H1 (cell line): ENCODE results near the gene NBPF3. TPM values are rescaled to one million over a fixed set of nuclear protein-coding genes. Genes with fewer than 3 reads are reported as not detected.

ENCODE experiments used
- CBX5 ChIP-seq: fragments of 300-800, 300-1000 bp; sonication (generic); IDR thresholded peaks from 2 replicates; pipeline ENCODE4 v1.7.1; 2016; ENCODE audit warnings: antibody characterized with exemption, low read length, low read depth
- CHD1 ChIP-seq: IDR thresholded peaks from 2 replicates; pipeline ENCODE4 v1.6.1; 2012; ENCODE audit warnings: low read depth, low read length, improper control_type of control experiment
- CHD7 ChIP-seq: fragments of 300-600 bp; sonication (generic); IDR thresholded peaks from 2 replicates; pipeline ENCODE4 v1.7.1; 2012; ENCODE audit warnings: low read length, moderate library complexity, mild to moderate bottlenecking, inconsistent platforms; ENCODE audit not compliant: insufficient replicate concordance
- EGR1 ChIP-seq: IDR thresholded peaks from 2 replicates; pipeline ENCODE4 v1.6.1; 2011; ENCODE audit warnings: low read depth, low read length, borderline replicate concordance
- JUND ChIP-seq: IDR thresholded peaks from 2 replicates; pipeline ENCODE4 v1.6.1; 2011; ENCODE audit warnings: mild to moderate bottlenecking, improper control_type of control experiment, low read length
- KDM4A ChIP-seq: IDR thresholded peaks from one replicate; pipeline ENCODE4 v1.7.1; 2012; ENCODE audit warnings: low read depth, mild to moderate bottlenecking, moderate library complexity, low read length, inconsistent platforms; ENCODE audit not compliant: severe bottlenecking
- MAFK ChIP-seq: IDR thresholded peaks from 2 replicates; pipeline ENCODE4 v1.6.1; 2012; ENCODE audit warnings: low read depth, mild to moderate bottlenecking, improper control_type of control experiment, low read length
- PHF8 ChIP-seq: fragments of 200-600 bp; sonication (generic); conservative IDR thresholded peaks from 2 replicates; pipeline ENCODE4 v1.7.1; 2012; ENCODE audit warnings: low read depth, mild to moderate bottlenecking, inconsistent platforms, low read length, moderate library complexity
- POLR2AphosphoS5 ChIP-seq: IDR thresholded peaks from 2 replicates; pipeline ENCODE4 v1.6.1; 2011; ENCODE audit warnings: low read depth, low read length
- RAD21 ChIP-seq, 2 experiments: IDR thresholded peaks in 1 of 2; conservative IDR thresholded peaks in 1 of 2; 2 replicates each; pipeline ENCODE4 v1.6.1; 2011; ENCODE audit warnings: low read depth in 2 of 2, low read length in 2 of 2, improper control_type of control experiment in 1 of 2, inconsistent platforms in 1 of 2, mild to moderate bottlenecking in 1 of 2, moderate library complexity in 1 of 2
- RNF2 ChIP-seq: fragments of 200-900, 300-1000 bp; sonication (generic); IDR thresholded peaks from 2 replicates; pipeline ENCODE4 v1.7.1; 2016; ENCODE audit warnings: borderline replicate concordance, low read depth, mild to moderate bottlenecking, antibody characterized with exemption, low read length; ENCODE audit not compliant: poor library complexity, severe bottlenecking; ENCODE audit errors: missing control alignments
- SP1 ChIP-seq: IDR thresholded peaks from 2 replicates; pipeline ENCODE4 v1.6.1; 2011; ENCODE audit warnings: low read depth, low read length
- polyA plus RNA-seq, 7 experiments: library from polyadenylated mRNA; depleted of rRNA in 3 of 7; stranded (reverse) in 5 of 7; unstranded in 2 of 7; fragments of >200 nt in 5 of 7; fragments of 200-250 nt in 2 of 7; gene quantifications; 1 replicate in 5 of 7; 2 replicates in 1 of 7; 4 replicates in 1 of 7; pipeline versions ENCODE4 v1.2.1 to v1.2.3, GENCODE V29; 2011 to 2013; ENCODE audit warnings: missing spikeins in 2 of 7, mixed read lengths in 2 of 7
- total RNA-seq: library from RNA; stranded (reverse); fragmentation: NEBNext Ultra II Directional; extraction: Animal tissue kit (Norgen Biotek cat#: 25700); gene quantifications from 2 replicates; pipeline ENCODE4 v1.2.1, GENCODE V29; 2021

Gene NBPF3
- total and polyA plus RNA-seq, 2 of the 8 experiments (the other 6 are each of a cell fraction or from before 2014, with no cell fraction given) = 3.8 to 4.3 TPM

DNA sequence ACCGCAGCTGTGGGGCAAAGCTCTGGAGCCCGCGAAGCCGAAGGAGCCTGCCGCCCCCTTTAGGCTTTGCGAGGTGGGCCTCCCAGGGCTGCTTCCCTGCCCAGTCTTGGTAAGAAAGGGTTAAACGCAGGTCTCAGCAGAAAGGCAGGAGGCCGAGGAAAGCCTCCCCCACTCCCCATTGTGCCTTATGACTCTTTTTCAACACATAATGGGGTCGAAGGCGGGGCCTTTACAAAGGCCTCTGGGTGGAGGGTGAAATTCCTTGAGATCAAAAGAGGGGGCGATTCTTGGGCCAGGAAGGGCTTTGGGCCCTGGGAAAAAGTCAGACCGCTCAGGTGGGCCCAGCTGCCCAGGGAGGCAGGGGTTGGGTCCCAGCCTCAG is 70.2 kb downstream of the NBPF3 start (continued):
- TF ChIP-seq POLR2AphosphoS5 (no peak), SP1 (peak; percentile 68), JUND (no peak), PHF8 (no peak), MAFK (no peak), CHD7 (peak; percentile 45), KDM4A (no peak), RNF2 (no peak), EGR1 (no peak), RAD21 (IDR thresholded peaks at IDR 0.05 in 1 of 2, conservative IDR thresholded peaks at IDR 0.05 in 1 of 2; ENCODE audit: low read depth in 2 of 2, low read length in 2 of 2) (peak in 1 of 2 experiments; percentile 35; a peak in 1 of 4 replicates), CBX5 (no peak), CHD1 (no peak)
